ENCODE measurements around the gene STK11IP. TPM values are rescaled to one million over a fixed set of nuclear protein-coding genes. Genes with fewer than 3 reads are reported as not detected.
A peak's percentile ranks its signal among the peaks of the same experiment; 100 is the strongest.

Gene STK11IP
- total and polyA plus RNA-seq, 10 of the 15 experiments (the other 5 are each of a cell fraction or from before 2014, with no cell fraction given) = 0.42 to 24.0 (median 11.4) TPM

- no peak for TF ChIP-seq RELB (IDR thresholded peaks at IDR 0.05; ENCODE audit: low read depth)
These were observed 63.7 kb downstream of the STK11IP start (continued) for GRCh38 chr2:219661197-219661954.

GRCh38 chr2:219661955-219662395 lies 64.3 kb downstream of the STK11IP start:
- H3K27me3 ChIP-seq (replicated peaks in 1 of 2; ENCODE audit: control insufficient read depth in 2 of 2, insufficient read depth in 2 of 2, low read length in 1 of 2) = no peaks in the 10 kb centered on the region
- in situ Hi-C loops (cut with MboI) = no loop called here
- FAIRE-seq (peak; percentile 77), DNase-seq (ENCODE audit: low read depth, low spot score) (no peak), ATAC-seq (peak; percentile 27)
- no peaks in the 10 kb centered on the region for H3K36me3 ChIP-seq (ENCODE audit: control insufficient read depth in 2 of 2, insufficient read depth in 2 of 2, low read length in 1 of 2)
- H3K4me1 ChIP-seq (ENCODE audit: control insufficient read depth, insufficient read depth, low read length) = peaks cover 9% of the 10 kb centered on the region
- no TSS peak for BruUV-seq (replicated peaks)
- H3K4me3 ChIP-seq = no peak overlapping the region
- ChIA-PET SMC1A (ENCODE audit: uncharacterized antibody, unreplicated experiment) (interaction anchor here (1.8 kb wide), 1 partner anchor 9 kb away, joined by 5 read pairs; no protein-coding TSS in a partner anchor), POLR2A (no interaction called here), RAD21 (ENCODE audit: unreplicated experiment) (interaction anchor here (1.2 kb wide), 1 partner anchor 23 kb away, joined by 3 read pairs; no protein-coding TSS in a partner anchor), CTCF (interaction anchor here (0.7 to 3.9 kb wide), 3 partner anchors 14 to 456 kb away, joined by 3 to 15 read pairs (median 4); no protein-coding TSS in a partner anchor)
- 0 out of 2 replicates have a peak overlapping the region, but pooled peaks have one; percentile 9 for H2AFZ ChIP-seq (ENCODE audit: control insufficient read depth, low read depth, low read length)
- no peak for TF ChIP-seq TBL1XR1 (IDR thresholded peaks at IDR 0.05; ENCODE audit: low read depth, low read length)
- no peak for TF ChIP-seq PAX5 (IDR thresholded peaks at IDR 0.05; ENCODE audit: borderline replicate concordance, low read depth, low read length)
- no peak for TF ChIP-seq SMAD5 (IDR thresholded peaks at IDR 0.05; ENCODE audit: low read depth)
- no peak for TF ChIP-seq TAF1 (IDR thresholded peaks at IDR 0.05; ENCODE audit: borderline replicate concordance, low read depth, low read length)
- H3K9ac ChIP-seq (ENCODE audit: control insufficient read depth, insufficient read depth, low read length) = no peak overlapping the region
- H3K4me2 ChIP-seq (ENCODE audit: control insufficient read depth, insufficient read depth) = 0 out of 2 replicates have a peak overlapping the region, but pooled peaks have one; percentile 64
- WGBS (ENCODE audit: insufficient coverage, insufficient replicate concordance, low lambda C conversion rate, missing lambda C conversion rate) = 0% methylated on average over 1 of the region's 1 CpG
- no peaks in the 10 kb centered on the region for H4K20me1 ChIP-seq (ENCODE audit: control insufficient read depth, insufficient read depth)
- H3K9me3 ChIP-seq (replicated peaks; ENCODE audit: control insufficient read depth, insufficient read depth, low read length) = peaks cover 8% of the 10 kb centered on the region; the same call in 2 of the 3 replicates
- intact Hi-C loops (cut with micrococcal nuclease; ENCODE audit: unreplicated experiment) = no loop called here
- peak overlapping the region; percentile 59 for H3K27ac ChIP-seq (ENCODE audit: control insufficient read depth, insufficient read depth)
- no peaks in the 10 kb centered on the region for H3K79me2 ChIP-seq (ENCODE audit: control insufficient read depth, insufficient read depth, low read length)
